HG03439 (cell line): Measurements from ENCODE around the gene ANTXR1.

Source experiments
- ATAC-seq: cut with Tn5 transposase; IDR thresholded peaks from one replicate; pipeline ENCODE4 v1.9.1; 2021; ENCODE audit warnings: mild to moderate bottlenecking, moderate library complexity; ENCODE audit not compliant: unreplicated experiment

The ANTXR1 gene

GRCh38 chr2:69033461-69034095 lies 20.6 kb downstream of the ANTXR1 start:
- ATAC-seq: no peak

DNA sequence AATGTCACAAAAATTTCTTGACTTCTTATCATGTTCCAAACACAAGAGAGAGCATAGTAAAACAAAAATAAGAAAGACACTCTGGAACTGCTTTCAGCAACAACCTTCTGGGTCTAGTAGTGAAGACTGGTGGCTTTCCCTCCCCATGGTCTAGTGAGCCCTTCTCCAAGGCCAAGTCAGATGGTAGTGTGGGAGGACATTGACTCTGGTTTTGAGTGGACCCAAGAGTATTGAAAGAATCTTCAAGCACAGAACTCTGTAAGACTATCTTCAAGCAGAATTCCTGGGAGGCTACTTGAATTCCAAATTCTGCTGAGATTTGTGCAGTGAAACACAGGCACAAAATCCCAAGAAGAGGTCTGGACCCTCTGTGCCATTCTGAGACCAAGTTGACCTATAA lies 21.1 kb downstream of the ANTXR1 start:
- no peak for ATAC-seq

- no peak for ATAC-seq
Observed at GRCh38 chr2:69034845-69035244, 21.9 kb downstream of the ANTXR1 start.

DNA sequence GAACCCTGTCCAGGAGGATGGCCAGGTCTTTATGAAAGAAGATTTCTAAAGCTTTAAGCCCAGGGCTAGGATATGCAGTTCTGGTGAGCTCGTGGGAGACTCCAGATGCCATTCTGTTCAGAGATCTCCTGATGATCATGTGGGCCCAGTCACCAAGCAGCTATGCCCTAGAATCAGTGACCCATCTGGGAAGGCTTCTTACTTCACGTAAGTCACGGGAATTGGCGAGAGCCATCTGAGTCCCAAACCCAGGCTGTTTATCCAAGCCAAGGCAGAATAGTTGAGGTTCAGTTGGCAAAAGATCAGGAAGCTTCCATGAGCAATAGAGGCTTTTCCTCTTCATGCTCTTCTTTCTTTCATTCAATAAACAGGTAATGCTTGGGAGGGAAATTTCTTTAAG lies 23.9 kb downstream of the ANTXR1 start:
- no peak for ATAC-seq

GRCh38 chr2:69041214-69041613 lies 28.2 kb downstream of the ANTXR1 start:
- no peak for ATAC-seq

DNA sequence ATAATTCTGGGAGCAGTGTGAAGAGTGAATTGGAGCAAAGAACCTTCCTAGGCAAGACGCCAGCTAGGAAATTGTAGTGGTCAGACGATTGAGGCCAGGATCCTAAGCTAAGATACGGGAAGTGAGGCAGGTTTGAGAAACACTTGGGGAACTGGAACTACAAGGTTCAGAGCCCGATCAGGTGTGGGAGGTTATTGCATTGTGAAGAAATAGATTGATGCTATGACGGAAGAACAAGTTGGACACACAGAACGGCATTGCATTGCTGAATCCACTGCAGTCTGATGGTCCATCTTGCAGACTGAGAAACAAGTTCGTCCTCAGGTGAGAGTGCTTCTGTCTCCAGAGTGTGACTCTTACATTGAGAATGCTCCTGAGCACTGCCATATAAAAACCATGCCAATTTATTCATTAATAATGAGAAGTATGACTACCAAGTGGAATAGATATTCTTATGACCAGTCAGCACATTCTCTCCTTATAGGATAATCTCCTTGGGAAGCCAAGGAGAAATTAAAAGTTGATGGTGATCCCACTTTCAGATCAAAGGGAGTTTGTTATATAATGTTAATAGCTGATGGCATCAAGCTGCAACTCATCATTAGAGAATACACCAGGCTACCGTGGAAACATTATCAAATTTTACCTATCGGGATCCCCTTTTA lies 30.9 kb downstream of the ANTXR1 start:
- ATAC-seq: no peak

- no peak for ATAC-seq
Observed at GRCh38 chr2:69046221-69046662, 33.3 kb downstream of the ANTXR1 start.

- ATAC-seq: no peak
Observed at GRCh38 chr2:69047625-69048145, 34.7 kb downstream of the ANTXR1 start.

DNA sequence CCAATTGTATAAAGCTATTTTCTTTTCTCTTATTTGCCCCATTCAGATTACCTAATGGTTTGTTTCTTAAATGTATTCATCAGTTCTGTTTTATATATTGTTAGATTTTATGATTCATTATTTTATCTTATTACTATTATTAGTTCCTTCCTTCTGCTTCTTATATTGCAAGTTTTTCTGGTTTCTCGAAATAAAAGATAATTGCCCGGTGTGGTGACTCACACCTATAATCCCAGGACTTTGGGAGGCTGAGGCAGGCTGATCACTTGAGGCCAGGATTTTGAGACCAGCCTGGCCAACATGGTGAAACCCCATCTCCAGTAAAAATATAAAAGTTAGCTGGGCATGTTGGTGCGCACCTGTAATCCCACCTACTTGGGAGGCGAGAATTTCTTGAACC lies 37.8 kb downstream of the ANTXR1 start:
- ATAC-seq: no peak

GRCh38 chr2:69053416-69053965 lies 40.5 kb downstream of the ANTXR1 start:
- no peak for ATAC-seq

GRCh38 chr2:69054431-69054830 lies 41.5 kb downstream of the ANTXR1 start:
- ATAC-seq: no peak

GRCh38 chr2:69055688-69056470 lies 42.9 kb downstream of the ANTXR1 start:
- no peak for ATAC-seq

DNA sequence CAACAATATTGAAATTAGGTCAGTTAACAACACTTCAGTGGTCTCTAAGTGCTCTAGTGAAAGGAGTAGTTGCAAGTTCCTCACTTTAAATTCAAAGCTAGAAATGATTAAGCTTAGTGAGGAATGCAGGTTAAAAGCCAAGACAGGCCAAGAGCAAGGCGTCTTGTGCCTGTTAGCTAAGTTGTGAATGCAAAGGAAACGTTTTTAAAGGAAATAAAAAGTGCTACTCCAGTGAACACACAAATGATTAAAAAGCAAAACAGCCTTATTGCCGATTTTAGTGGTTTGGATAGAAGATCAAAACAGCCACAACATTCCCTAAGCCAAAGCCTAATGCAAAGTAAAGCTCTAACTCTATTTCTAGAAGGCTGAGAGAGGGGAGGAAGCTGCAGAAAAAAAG lies 44.7 kb downstream of the ANTXR1 start:
- no peak for ATAC-seq

GRCh38 chr2:69059731-69060290 lies 46.8 kb downstream of the ANTXR1 start:
- ATAC-seq: no peak

DNA sequence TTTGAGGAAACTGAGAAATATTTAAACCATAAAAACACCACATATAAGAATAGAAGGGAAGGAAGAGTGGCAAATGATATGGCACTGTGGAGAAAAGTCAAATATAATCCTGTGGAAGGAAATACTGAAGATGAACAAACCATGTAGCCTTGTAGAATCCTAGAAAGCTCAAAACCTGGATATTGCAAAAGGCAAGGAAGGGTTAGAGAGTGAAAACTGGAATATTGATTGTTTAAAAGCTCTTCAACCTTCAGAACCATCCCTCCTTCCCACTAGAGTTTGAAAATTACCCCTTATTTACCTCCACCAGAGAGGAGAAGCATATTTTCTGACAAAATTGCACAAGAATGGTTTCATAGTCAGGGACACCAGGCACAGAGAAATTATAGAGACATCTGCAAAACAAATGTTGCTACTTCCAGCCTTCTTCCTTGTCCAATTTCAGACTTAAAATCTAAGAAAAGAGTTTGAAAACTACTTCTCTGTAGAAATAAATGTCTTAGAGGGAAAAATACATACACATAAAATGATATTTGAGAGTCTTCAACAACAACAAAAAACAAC lies 48.0 kb downstream of the ANTXR1 start:
- no peak for ATAC-seq

GRCh38 chr2:69061525-69061924 lies 48.5 kb downstream of the ANTXR1 start:
- no peak for ATAC-seq

- ATAC-seq: no peak
Observed at GRCh38 chr2:69062307-69062962, 49.5 kb downstream of the ANTXR1 start.

GRCh38 chr2:69065735-69066336 lies 52.9 kb downstream of the ANTXR1 start:
- ATAC-seq: no peak

DNA sequence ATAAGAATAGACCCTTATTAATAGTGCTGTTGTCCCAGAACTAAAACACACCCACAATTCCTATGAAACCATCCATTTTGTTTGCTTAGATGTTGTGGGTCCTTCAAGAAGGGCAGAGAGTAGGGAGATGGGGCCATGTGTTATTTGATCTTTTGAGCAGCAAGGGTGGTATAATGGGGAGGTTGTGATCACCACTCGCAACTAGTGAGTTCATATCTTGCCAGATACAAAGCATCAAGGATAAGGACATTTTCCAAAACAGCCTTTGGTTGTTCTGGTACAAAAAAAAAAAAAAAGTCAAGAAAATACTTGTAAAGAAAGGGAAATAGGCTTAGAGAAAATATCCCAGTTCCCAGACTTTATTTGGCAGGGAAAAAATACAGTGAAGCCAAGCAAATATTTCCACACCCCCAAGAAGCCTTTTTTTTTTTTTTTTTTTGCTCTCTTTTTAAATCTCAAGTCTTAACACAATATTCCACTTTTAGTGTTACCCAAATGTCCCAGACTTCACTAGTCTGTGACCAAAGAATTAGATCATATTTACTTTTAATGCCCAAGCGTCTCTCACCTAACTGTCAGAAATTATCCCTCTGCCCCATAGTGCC lies 54.1 kb downstream of the ANTXR1 start:
- no peak for ATAC-seq
